Dedifferentiated amniotic fluid mesenchymal stem cell (primary cell): ENCODE results near the gene RASSF5.

ENCODE experiments used
- DNase-seq: peaks from one replicate; pipeline ENCODE4 v3.0.0-alpha.2; 2016; ENCODE audit errors: extremely low spot score

RASSF5 gene

DNA sequence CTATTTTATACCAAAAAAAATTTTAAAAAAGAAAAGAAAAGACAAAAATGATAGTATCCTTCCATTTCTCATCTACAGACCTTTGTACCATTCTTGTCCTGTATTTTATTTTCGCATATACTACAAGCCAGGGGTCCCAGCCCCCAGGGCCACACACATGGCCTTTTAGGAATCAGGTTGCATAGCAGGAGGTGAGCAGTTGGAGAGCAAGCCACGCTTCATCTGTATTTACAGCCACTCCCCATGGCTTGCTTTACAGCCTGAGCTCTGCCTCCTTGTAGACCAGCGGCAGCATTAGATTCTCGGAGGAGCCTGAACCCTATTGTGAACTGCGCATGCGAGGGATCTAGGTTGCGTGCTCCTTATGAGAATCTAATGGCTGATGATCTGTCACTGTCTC is 39.8 kb downstream of the RASSF5 start:
- DNase-seq = no peak

GRCh38 chr1:206550446-206550845 is 43.1 kb downstream of the RASSF5 start:
- DNase-seq = no peak

DNA sequence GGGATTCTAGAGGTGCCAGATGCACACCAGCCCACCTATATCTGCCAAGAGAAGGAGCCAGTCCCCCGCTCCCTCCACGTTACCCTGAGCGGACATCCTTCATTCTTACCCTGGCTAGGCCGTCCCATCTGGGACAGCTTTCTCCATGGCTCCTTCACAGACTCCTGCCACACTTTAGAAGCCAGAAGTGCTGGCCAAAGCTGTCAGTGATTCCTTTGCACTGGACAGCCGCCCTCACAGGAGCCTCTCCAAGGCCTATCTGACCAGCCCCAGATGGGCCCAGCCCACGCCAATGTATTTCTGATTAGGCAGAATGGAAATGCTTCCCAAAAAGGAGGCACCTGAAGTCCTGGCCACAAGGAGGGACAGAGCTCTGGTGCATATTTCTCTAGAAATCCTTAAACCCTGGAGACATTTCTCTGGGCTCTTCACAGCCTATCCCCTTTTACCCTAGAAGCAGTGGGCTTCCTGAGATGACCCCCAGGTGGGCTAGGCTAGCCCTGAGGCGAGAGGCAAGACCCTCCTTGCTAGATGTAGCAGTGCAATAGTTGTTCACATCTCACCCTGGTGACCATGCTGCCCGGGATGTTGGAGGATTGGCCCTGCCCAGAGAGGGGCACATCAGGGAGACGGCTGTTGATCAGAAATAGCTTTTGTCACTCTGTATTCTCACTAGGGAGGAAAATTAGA is 44.1 kb downstream of the RASSF5 start:
- DNase-seq = no peak

DNA sequence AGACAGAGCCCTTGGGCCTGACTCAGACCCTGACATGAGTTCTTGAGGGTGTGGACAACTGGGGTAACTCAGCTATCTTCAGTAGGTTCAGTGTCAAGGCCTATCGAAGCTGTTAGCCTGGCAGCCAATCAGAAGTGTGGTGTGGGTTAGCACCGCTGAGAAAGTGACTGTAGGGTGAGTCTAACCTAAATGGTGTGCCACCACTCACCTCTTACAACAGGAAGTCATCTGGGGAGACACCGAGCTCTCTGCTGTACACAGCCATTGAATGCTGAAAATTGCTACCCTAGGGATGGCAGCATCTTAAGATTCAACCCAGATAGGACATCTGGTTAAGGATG is 44.6 kb downstream of the RASSF5 start:
- DNase-seq = no peak

DNA sequence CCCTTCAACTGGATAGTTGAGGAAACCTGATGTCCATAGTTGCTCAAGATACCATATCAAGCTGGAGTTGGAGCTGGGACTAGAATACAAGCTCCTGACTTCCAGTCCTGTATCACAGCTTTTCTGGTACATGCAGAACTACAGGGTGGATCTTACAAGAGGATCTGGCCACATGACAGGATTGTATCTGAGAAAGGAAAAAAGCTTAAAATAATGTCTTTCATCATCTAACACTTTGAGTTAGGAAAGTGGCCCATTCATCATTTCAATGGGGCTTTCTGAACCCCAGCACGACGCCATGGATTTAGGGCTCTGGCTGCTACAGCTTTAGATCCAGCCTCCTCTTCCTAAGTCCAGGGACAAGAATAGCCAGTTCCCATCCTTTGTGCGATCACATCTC is 46.9 kb downstream of the RASSF5 start:
- DNase-seq = no peak

- DNase-seq = no peak
Measured at GRCh38 chr1:206554701-206555472, 47.6 kb downstream of the RASSF5 start.

DNA sequence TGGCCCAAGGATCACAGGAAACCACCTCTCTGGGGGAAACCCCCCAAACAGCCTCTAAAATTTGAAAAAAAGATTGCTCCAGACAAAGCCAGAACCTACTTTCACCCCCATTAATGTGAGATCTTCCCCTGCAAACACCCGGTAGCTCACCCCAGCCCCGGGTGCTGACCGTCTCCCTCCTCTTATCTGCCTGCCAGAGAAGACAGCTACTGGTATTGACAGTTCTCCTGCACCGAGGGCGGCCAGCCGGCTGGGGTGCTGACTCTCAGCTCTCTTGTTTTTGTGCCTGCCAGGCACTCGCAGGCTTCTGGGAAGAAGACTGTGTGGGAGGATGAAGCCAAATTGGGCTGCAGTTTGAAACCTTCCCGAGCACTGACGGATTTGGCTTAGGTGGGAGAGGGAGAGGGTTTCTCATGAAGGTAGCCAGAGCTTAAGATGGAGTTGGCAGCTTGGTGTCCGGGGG is 48.2 kb downstream of the RASSF5 start:
- DNase-seq = no peak

DNA sequence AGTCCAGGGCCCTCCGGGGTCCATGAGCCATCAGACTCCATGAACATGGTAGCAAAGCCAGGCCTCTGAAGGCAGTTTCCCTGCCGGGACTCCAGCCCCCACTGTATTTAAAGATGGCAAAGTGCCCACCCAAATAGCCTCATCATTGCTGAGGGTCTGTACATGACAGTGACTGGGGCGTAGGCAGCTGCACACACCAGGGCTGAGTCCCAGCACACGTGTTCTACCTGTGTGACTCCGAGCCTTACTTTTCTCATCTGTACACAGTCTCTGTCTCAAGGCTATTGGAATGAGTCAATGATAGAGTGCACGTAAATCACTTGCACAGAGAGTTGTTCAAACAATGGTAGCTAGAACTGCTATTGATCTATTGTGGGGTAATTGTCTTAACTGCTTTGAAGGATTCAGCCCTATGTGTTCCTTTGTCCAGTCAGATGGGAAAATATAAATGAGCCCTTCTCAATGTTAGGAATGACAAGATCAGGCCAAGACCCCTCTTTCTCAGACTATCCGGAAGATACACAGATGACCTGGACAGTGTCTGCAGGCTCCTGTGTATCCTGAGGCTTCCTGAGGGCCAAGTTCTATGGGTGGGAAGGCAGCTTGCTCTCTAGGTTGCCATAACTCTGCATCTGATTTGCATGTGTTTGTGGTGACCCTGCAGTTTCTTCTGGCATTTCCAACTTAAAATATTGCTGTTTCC is 48.9 kb downstream of the RASSF5 start:
- DNase-seq = no peak

DNA sequence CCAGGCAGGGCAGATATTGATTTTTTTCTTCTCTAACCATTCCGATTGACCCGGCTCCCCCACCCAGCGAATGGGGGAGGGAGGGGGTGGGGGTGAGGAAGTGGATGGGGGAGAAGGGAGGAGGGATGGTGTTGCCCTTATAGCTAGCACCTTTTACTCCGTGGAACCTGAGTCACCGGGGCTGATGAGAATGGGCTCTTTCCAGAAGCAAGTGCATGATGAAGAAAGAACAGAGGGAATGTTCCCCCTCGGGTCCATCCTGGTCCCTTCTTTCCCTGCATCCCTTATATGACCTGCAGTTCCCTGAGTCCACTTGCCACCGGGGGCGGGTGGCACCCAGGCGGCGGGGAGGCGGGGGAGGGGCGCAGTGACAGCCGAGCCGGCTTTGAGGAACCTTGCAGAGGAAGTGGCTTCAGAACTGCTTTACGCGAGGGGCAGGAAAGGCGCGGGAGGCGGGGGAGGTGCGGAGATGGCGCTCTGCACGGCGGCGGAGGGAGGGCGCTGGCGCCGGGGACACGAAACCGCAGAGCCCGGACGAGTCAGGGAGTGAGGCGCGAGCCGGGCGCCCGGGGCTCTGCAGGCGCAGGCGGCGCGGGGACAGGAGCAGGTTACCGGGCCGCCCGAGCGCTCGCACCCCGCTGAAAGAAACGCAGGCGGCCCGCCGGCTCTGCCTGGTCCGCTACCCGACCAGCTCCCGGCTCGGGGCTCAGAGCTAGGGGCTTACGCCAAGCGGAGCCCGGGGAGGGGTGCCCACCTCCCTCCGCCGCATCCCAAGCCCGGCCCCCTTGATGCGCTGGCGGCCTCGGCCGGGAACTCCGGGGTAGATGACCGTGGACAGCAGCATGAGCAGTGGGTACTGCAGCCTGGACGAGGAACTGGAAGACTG is 49.7 kb downstream of the RASSF5 start:
- peak; percentile 21 for DNase-seq

DNA sequence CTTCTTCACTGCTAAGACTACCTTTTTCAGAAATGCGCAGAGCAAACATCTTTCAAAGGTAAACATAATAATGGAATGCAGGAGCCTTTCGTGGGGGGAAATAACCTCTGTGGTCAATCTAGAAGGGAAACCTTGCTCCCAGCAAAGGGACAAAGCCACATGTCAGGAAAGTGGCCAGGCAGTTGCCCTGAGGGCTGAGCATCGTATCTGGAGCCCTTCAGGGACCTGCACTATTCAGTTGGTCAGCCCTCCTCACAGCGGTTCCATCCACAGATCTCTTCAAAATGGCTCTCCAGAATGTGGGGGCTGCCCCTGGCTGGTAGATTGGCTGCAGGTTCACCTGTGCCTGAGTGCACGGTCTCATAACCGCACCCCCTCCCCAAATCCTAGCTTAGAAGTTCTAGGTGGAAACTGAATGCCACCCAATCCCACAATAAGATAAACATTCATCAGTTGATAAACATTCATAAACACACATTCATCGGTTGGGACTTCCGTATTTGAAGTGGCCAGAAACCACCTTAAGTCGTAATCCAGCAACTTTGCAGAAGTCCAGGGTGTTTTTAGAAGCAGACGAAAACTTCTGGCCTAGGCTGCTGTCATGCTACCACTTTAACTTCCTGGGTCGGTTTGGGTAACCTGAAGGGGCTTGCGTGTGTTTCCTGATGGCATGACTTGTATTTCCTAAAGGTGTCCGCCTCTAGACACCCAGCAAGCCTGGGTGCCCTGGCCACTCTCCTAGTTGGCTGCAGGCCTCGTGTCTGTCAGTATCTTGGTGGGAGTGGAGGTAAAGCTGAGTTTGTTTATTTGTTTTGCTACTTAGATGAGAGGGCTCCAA is 50.5 kb downstream of the RASSF5 start:
- no peak for DNase-seq

- DNase-seq = no peak
Measured at GRCh38 chr1:206558794-206559671, 51.7 kb downstream of the RASSF5 start.

GRCh38 chr1:206559672-206559995 is 52.3 kb downstream of the RASSF5 start:
- no peak for DNase-seq

GRCh38 chr1:206560007-206560716 is 52.8 kb downstream of the RASSF5 start:
- no peak for DNase-seq

- DNase-seq = no peak
Measured at GRCh38 chr1:206563367-206564207, 56.3 kb downstream of the RASSF5 start.

DNA sequence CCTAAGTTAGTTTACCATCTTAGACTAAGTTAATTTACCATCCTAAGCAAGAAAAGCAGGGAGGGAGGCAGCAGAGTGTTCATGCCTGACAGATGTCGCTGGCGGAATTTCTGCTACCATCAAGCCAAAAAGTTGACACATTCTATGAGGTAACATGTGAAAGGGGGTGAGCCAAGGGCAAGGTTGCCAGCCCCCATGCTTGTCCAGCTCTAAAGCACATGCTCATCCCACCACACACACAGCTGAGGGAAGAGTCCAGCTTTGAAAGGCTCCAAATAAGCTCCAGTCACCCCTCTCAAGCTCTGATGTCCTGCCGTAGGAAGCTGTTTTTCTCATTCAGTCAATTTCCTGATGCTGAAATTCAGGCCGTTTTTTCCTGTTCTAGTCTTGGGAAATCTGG is 58.7 kb downstream of the RASSF5 start:
- DNase-seq = no peak

DNA sequence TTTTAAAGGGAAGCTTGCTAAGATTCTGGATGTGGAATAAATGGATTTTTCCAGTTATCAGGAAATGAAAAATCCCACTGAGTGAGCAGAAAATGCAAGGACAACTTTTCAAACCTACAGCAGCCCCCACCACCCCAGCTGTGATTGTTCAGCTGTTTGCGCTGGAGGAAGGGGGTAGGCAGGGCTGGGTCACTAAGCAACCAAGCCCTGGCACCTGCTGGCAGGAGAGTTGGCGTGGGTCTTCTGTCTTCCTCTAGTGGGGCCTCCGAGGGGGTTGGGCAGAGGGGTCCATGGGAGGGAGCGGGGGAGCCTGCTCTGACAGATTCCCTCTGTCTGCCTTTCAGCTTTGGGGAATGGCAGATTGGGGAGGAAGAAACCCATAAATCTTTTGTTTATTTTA is 59.7 kb downstream of the RASSF5 start:
- DNase-seq = no peak

DNA sequence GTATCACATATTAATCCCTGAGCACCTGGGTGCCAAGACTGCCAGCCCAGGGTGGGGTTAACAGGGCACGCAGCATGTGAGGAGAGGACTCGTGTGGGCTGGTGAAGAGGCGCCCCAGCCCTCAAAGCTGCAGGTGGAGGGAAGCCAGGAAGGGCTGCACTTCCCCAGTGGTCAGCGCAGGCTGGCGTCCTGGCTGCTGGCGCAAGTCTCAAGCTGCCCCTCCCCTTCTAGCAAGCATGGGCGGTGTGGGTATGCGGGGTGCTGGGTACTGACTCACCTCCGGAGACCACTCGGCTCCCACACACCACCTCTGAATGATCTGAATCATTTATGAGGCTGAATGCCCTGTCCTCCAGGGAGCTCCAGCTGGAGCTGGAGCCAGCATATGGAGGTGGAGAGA is 60.9 kb downstream of the RASSF5 start:
- DNase-seq = no peak

DNA sequence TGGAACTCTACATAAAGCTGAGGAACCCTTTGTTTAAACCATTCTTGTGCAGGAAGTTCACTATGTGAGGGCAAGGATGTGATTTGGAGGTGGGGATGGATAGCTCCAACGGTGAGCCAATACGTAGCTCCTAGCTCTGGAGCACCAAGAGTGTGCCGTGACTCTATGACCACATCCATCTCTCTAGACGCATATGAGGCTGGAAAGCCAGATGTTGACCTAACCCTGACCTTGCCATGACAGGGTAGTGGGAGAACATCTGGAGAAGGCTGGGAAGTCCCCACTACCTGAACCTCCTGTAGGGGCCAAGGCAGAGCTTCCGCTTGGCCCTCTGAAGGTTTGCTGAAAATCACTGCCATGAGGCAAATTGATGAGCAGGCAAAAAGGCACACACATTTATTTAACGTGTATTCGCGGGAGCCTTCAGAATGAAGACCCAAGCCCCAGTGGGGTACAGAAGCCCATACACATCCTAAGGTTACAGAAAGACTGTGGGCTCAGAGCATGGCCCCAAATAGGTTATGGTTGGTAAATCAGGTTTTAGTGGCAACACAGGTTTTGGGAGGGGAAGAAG is 61.5 kb downstream of the RASSF5 start:
- DNase-seq = no peak
